Endothelial cell (in vitro differentiated cells): ENCODE measurements around the gene RHOD. TPM values are rescaled to one million over a fixed set of nuclear protein-coding genes. Genes with fewer than 3 reads are reported as not detected.

Experiments used
- DNase-seq: peaks from one replicate; pipeline ENCODE4 v3.0.0; 2021; ENCODE audit warnings: low spot score
- H3K27ac Mint-ChIP-seq: one replicate; pipeline ENCODE4 v1.8.0; 2021; ENCODE audit warnings: mixed read lengths, inconsistent platforms; ENCODE audit not compliant: unreplicated experiment
- H3K27me3 Mint-ChIP-seq: one replicate; pipeline ENCODE4 v1.8.0; 2021; ENCODE audit warnings: mild to moderate bottlenecking, moderate library complexity, mixed read lengths, inconsistent platforms; ENCODE audit not compliant: unreplicated experiment
- H3K36me3 Mint-ChIP-seq: one replicate; pipeline ENCODE4 v1.8.0; 2021; ENCODE audit warnings: mild to moderate bottlenecking, low read depth, mixed read lengths, inconsistent platforms; ENCODE audit not compliant: unreplicated experiment
- H3K4me1 Mint-ChIP-seq: one replicate; pipeline ENCODE4 v1.8.0; 2021; ENCODE audit warnings: mild to moderate bottlenecking, mixed read lengths, inconsistent platforms; ENCODE audit not compliant: unreplicated experiment
- H3K4me3 Mint-ChIP-seq: one replicate; pipeline ENCODE4 v1.8.0; 2021; ENCODE audit warnings: mild to moderate bottlenecking, mixed read lengths, inconsistent platforms; ENCODE audit not compliant: unreplicated experiment
- H3K9me3 Mint-ChIP-seq: one replicate; pipeline ENCODE4 v1.8.0; 2021; ENCODE audit warnings: mixed read lengths, inconsistent platforms; ENCODE audit not compliant: unreplicated experiment
- total RNA-seq: library from RNA; stranded (reverse); fragmentation: NEBNext Ultra II Directional; extraction: Animal tissue kit (Norgen Biotek cat#: 25700); gene quantifications from one replicate; pipeline ENCODE4 v1.2.1, GENCODE V29; 2021; ENCODE audit not compliant: unreplicated experiment
- TF ChIP-seq, protein P1 (sequence below): fragments of 200-600 bp; sonication (generic); IDR thresholded peaks from one replicate; pipeline ENCODE4 v1.5.0; 2021; ENCODE audit warnings: antibody characterized with exemption; ENCODE audit not compliant: unreplicated experiment

The RHOD gene
- total RNA-seq, 1 donor from 2014 or later = 10.5 TPM

DNA sequence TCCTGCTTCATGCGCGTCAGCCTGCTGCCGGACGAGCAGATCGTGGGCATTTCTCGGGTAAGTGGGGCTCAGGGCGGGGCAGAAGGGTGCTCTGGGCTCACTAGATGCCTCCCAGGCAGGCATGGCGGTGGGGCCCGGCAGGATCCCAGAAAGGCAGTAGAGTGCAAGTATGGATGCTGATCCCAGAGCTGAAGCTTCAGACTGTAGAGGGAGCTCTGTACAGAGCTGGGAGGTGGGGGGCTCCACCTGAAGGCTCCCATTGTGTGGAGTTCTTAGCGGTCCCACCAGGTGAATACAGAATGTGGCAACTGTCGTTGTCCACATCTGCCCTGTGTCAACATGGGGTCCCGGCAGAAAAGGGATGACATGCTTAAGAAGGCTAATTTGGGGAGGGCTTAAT is 16.5 kb upstream of the RHOD start:
- no peak for DNase-seq
- Mint-ChIP-seq H3K27ac (no peak overlapping the region), H3K4me3 (no peak overlapping the region), H3K4me1 (no peaks in the 10 kb centered on the region), H3K36me3 (peaks cover 6% of the 10 kb centered on the region), H3K9me3 (no peaks in the 10 kb centered on the region), H3K27me3 (no peaks in the 10 kb centered on the region)
- TF ChIP-seq, protein P1, sequence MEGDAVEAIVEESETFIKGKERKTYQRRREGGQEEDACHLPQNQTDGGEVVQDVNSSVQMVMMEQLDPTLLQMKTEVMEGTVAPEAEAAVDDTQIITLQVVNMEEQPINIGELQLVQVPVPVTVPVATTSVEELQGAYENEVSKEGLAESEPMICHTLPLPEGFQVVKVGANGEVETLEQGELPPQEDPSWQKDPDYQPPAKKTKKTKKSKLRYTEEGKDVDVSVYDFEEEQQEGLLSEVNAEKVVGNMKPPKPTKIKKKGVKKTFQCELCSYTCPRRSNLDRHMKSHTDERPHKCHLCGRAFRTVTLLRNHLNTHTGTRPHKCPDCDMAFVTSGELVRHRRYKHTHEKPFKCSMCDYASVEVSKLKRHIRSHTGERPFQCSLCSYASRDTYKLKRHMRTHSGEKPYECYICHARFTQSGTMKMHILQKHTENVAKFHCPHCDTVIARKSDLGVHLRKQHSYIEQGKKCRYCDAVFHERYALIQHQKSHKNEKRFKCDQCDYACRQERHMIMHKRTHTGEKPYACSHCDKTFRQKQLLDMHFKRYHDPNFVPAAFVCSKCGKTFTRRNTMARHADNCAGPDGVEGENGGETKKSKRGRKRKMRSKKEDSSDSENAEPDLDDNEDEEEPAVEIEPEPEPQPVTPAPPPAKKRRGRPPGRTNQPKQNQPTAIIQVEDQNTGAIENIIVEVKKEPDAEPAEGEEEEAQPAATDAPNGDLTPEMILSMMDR = no peak

DNA sequence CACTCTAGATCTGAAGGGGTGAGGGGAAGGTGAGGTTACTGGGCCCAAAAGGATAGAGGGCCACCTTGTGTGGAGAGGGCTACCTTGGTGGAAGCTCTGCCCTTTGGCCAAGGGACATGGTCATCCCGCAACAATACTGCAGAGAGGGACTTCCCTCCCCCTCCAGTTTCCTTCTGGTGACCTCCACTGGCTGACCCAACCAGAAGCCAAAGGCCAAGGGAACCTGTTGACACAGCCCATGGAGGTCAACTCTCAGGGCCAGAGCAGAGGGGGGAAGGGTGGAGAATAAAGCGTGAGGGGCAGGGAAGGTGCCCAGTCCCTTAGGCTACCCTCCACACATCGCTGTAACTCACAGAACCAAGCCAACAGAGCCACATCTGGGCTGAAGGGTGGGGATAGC is 15.0 kb upstream of the RHOD start:
- TF ChIP-seq, protein P1 = no peak
- Mint-ChIP-seq H3K9me3 (no peaks in the 10 kb centered on the region), H3K4me3 (no peak overlapping the region), H3K4me1 (no peaks in the 10 kb centered on the region), H3K27me3 (no peaks in the 10 kb centered on the region), H3K27ac (no peak overlapping the region), H3K36me3 (peaks cover 6% of the 10 kb centered on the region)
- no peak for DNase-seq

DNA sequence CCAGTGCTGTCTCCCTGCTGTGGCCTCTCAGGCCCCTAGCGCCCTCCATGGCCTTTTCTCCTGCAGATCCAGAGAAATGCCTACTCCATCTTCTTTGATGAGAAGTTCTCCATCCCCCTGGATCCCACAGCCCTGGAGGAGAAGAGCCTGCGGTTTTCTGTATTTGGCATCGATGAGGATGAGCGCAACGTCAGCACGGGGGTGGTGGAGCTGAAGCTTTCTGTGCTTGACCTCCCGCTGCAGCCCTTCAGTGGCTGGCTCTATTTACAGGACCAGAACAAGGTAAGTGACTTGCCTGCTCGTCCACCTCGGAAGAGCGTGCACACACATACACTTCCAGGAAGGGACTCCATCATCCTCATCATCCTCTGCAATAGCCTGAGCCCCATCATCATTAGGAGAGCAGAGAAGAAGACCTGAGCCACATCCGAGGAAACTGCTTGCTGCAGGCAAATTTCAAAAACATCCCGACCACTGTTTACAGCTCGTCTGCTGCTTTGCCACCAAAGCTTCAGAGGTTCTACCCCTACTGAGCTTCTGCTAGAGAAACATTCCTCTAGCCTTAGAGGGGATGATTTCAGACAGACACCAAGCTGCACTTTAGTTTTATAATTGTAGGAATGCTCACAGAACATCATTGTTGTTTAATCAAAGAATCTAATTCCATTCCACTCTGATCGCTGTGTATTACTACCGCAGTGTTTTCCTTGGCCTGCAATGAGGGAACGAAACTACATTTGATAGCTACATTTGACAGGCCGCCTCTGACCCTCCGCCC is 12.9 kb upstream of the RHOD start:
- H3K36me3 Mint-ChIP-seq = peaks cover 6% of the 10 kb centered on the region
- H3K27me3 Mint-ChIP-seq = no peaks in the 10 kb centered on the region
- peaks cover under 1% of the 10 kb centered on the region for H3K4me1 Mint-ChIP-seq
- H3K9me3 Mint-ChIP-seq = no peaks in the 10 kb centered on the region
- TF ChIP-seq, protein P1 = no peak
- DNase-seq = no peak
- no peak overlapping the region for H3K4me3 Mint-ChIP-seq
- no peak overlapping the region for H3K27ac Mint-ChIP-seq

DNA sequence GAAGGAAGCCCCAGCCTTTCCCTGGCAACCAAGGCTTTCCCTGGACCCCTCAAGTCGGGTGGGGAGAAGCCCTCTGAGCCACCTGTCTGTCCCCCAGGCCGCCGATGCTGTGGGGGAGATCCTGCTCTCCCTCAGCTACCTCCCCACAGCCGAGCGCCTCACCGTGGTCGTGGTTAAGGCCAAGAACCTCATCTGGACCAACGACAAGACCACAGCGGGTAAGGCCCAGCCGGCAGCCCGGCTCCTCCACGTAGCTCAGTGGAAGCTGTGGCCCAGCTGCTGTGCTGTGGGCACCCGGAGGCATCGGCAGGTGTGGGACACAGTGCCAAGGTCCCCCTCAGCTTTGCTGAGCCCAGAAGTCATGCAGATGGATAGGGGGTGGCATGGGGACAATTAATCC is 12.2 kb upstream of the RHOD start:
- no peaks in the 10 kb centered on the region for H3K9me3 Mint-ChIP-seq
- TF ChIP-seq, protein P1 = no peak
- H3K4me1 Mint-ChIP-seq = peaks cover 6% of the 10 kb centered on the region
- H3K27ac Mint-ChIP-seq = no peak overlapping the region
- no peak overlapping the region for H3K4me3 Mint-ChIP-seq
- peaks cover 6% of the 10 kb centered on the region for H3K36me3 Mint-ChIP-seq
- H3K27me3 Mint-ChIP-seq = peaks cover under 1% of the 10 kb centered on the region
- DNase-seq = no peak

DNA sequence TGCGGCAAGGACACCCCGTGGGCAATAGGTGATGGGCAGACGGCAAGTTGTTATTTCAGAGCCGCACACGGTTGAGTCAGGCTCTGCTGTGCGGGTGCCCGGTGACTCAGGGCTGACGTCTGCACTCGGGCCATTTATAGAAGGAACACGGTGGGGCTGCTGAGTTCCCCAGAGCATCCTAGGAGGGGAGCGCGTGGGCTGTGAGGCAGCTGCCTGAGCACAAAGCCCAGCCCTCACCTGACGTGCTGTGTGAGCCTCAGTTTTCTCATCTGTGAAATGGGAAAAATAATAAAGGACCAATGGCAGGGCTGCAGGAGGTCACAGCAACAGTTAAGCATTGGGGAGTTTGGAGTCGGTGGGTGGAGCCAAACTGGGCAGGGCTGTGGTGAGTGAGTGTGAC is 11.3 kb upstream of the RHOD start:
- TF ChIP-seq, protein P1 = no peak
- Mint-ChIP-seq H3K4me1 (peaks cover 6% of the 10 kb centered on the region), H3K27me3 (peaks cover 5% of the 10 kb centered on the region), H3K27ac (no peak overlapping the region), H3K9me3 (no peaks in the 10 kb centered on the region), H3K4me3 (no peak overlapping the region), H3K36me3 (peaks cover 6% of the 10 kb centered on the region)
- no peak for DNase-seq
